ENCODE measurements around the gene ARMH4. TPM values are rescaled to one million over a fixed set of nuclear protein-coding genes. Genes with fewer than 3 reads are reported as not detected.

ARMH4 gene
- polyA plus RNA-seq, 1 experiment, result 1.6 TPM

- no peak overlapping the region for H3K4me3 ChIP-seq (ENCODE audit: low read depth, low read length)
- no peak for DNase-seq (ENCODE audit: low read depth)
- TF ChIP-seq, protein P1, sequence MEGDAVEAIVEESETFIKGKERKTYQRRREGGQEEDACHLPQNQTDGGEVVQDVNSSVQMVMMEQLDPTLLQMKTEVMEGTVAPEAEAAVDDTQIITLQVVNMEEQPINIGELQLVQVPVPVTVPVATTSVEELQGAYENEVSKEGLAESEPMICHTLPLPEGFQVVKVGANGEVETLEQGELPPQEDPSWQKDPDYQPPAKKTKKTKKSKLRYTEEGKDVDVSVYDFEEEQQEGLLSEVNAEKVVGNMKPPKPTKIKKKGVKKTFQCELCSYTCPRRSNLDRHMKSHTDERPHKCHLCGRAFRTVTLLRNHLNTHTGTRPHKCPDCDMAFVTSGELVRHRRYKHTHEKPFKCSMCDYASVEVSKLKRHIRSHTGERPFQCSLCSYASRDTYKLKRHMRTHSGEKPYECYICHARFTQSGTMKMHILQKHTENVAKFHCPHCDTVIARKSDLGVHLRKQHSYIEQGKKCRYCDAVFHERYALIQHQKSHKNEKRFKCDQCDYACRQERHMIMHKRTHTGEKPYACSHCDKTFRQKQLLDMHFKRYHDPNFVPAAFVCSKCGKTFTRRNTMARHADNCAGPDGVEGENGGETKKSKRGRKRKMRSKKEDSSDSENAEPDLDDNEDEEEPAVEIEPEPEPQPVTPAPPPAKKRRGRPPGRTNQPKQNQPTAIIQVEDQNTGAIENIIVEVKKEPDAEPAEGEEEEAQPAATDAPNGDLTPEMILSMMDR (IDR thresholded peaks at IDR 0.05; ENCODE audit: insufficient read depth, low read depth, low read length), result no peak
- ChIA-PET POLR2A (no interaction called here), CTCF (no interaction called here)
- H3K27me3 ChIP-seq (ENCODE audit: control insufficient read depth, insufficient read depth, low read length), result peaks cover 6% of the 10 kb centered on the region
- no peaks in the 10 kb centered on the region for H3K36me3 ChIP-seq (ENCODE audit: control insufficient read depth, insufficient read depth, low read length)
Measured at GRCh38 chr14:58196198-58196597, 44.2 kb upstream of the ARMH4 start.

GRCh38 chr14:58193542-58193941, 41.5 kb upstream of the ARMH4 start:
- TF ChIP-seq, protein P1 (IDR thresholded peaks at IDR 0.05; ENCODE audit: insufficient read depth, low read depth, low read length), result no peak
- H3K36me3 ChIP-seq (ENCODE audit: control insufficient read depth, insufficient read depth, low read length), result no peaks in the 10 kb centered on the region
- CTCF ChIA-PET, result interaction anchor here (0.7 kb wide), 1 partner anchor 19 kb away, joined by 3 read pairs; no protein-coding TSS in a partner anchor
- POLR2A ChIA-PET, result no interaction called here
- DNase-seq (ENCODE audit: low read depth), result no peak
- H3K27me3 ChIP-seq (ENCODE audit: control insufficient read depth, insufficient read depth, low read length), result peaks cover 6% of the 10 kb centered on the region
- H3K4me3 ChIP-seq (ENCODE audit: low read depth, low read length), result no peak overlapping the region

- ChIA-PET CTCF (interaction anchor here (0.7 to 0.8 kb wide), 2 partner anchors 15 to 25 kb away, joined by 3 to 4 read pairs; no protein-coding TSS in a partner anchor), POLR2A (no interaction called here)
- TF ChIP-seq, protein P1 (IDR thresholded peaks at IDR 0.05; ENCODE audit: insufficient read depth, low read depth, low read length), result no peak
- Histone ChIP-seq H3K4me3 (ENCODE audit: low read depth, low read length) (no peak overlapping the region), H3K36me3 (ENCODE audit: control insufficient read depth, insufficient read depth, low read length) (no peaks in the 10 kb centered on the region), H3K27me3 (ENCODE audit: control insufficient read depth, insufficient read depth, low read length) (peaks cover 6% of the 10 kb centered on the region)
- DNase-seq (ENCODE audit: low read depth), result no peak
Measured at GRCh38 chr14:58191763-58192601, 40.0 kb upstream of the ARMH4 start.

- DNase-seq (ENCODE audit: low read depth), result no peak
- TF ChIP-seq, protein P1 (IDR thresholded peaks at IDR 0.05; ENCODE audit: insufficient read depth, low read depth, low read length), result no peak
- ChIA-PET POLR2A (no interaction called here), CTCF (no interaction called here)
- Histone ChIP-seq H3K36me3 (ENCODE audit: control insufficient read depth, insufficient read depth, low read length) (no peaks in the 10 kb centered on the region), H3K4me3 (ENCODE audit: low read depth, low read length) (no peak overlapping the region), H3K27me3 (ENCODE audit: control insufficient read depth, insufficient read depth, low read length) (peaks cover 6% of the 10 kb centered on the region)
Measured at GRCh38 chr14:58189176-58189575, 37.2 kb upstream of the ARMH4 start.

DNA sequence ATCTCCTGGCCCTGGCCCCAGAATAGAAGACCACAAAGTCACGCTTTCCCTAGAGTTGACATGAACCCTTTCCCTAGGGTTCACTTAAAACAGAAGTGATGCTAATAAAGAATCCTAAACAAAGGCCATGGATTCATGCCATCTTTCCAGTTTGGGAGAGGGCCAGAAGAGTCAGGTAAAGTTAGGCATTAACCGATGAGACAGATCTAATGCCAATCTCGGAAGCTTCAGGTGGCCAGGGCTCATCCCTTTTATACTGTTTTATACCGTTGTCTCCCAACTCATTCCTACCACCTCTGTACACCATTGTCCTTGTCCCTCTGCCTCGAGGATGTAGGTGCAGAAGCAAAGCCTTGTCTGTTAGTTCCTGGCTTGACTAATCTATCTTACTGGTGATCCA, 25.1 kb upstream of the ARMH4 start:
- ChIA-PET CTCF (interaction anchor here (1.2 to 2.2 kb wide), 2 partner anchors 11 to 15 kb away, joined by 3 to 9 read pairs; no protein-coding TSS in a partner anchor), POLR2A (no interaction called here)
- H3K27me3 ChIP-seq (ENCODE audit: control insufficient read depth, insufficient read depth, low read length), result no peaks in the 10 kb centered on the region; the same call in 1 of the 2 replicates
- H3K36me3 ChIP-seq (ENCODE audit: control insufficient read depth, insufficient read depth, low read length), result no peaks in the 10 kb centered on the region
- H3K4me3 ChIP-seq (ENCODE audit: low read depth, low read length), result no peak overlapping the region
- no peak for DNase-seq (ENCODE audit: low read depth)
- TF ChIP-seq, protein P1 (IDR thresholded peaks at IDR 0.05; ENCODE audit: insufficient read depth, low read depth, low read length), result no peak

Data from BJ (cell line).